ENCODE results near the gene MBNL2. TPM values are rescaled to one million over a fixed set of nuclear protein-coding genes. Genes with fewer than 3 reads are reported as not detected.

Gene MBNL2
- total and polyA plus RNA-seq, 4 donors: 13.3 to 108 (median 39.3) TPM

DNA sequence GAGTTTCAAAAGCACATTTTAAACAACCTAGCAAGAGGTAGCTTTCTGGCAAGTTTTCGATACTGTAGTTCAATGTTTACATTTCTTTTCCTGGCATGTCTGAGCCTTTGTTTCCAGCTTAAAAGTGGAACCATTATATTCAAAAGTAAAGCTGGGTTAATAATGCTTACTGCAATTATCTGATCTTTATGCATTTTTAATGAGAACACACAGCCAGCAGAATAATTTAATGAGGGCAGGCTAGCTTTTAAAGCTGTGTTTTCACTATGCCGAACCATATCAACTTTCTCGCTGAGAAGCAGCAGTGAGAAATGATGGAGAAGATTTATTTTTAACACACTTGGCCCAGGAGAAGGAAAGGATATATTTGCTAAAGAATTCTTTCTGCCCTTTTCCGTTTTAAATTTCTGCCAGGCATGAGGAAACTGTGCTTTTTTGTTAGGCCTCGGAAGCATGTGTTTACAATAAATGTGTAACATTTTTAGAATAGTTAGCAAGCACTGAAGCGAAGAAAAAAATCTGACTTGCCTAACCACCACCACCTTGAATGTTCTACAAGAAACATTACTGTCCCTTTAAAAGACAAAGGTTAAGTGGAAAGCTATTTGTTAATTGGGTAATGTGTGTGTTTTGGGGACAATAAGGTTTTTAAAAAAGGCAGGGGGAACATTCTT is 1.0 kb downstream of the MBNL2 start:
- peak in 2 of 3 donors; percentile 65 to 74 for DNase-seq
- Histone ChIP-seq H3K9me3 (ENCODE audit: control insufficient read depth in 4 of 4, insufficient read depth in 3 of 4, low read length in 3 of 4) (no peaks in the 10 kb centered on the region), H3K27ac (ENCODE audit: low read depth in 1 of 2, low read length in 1 of 2) (peak overlapping the region in 1 of 2 donors; percentile 98), H3K36me3 (ENCODE audit: control insufficient read depth in 4 of 4, insufficient read depth in 4 of 4, low read length in 4 of 4) (peaks cover 0 to 9% (median 0%) of the 10 kb centered on the region in 4 donors), H3K4me3 (peak overlapping the region; percentile 26), H3K4me1 (ENCODE audit: control insufficient read depth in 5 of 5, insufficient read depth in 5 of 5, low read length in 5 of 5) (peaks cover 9 to 41% (median 13%) of the 10 kb centered on the region in 5 donors), H3K27me3 (ENCODE audit: control insufficient read depth in 3 of 3, insufficient read depth in 3 of 3, low read length in 2 of 3) (no peaks in the 10 kb centered on the region), H3K9ac (ENCODE audit: insufficient read depth in 1 of 2, low read length in 2 of 2) (peak overlapping the region; percentile 93 to 95)
- TF ChIP-seq, protein P1, sequence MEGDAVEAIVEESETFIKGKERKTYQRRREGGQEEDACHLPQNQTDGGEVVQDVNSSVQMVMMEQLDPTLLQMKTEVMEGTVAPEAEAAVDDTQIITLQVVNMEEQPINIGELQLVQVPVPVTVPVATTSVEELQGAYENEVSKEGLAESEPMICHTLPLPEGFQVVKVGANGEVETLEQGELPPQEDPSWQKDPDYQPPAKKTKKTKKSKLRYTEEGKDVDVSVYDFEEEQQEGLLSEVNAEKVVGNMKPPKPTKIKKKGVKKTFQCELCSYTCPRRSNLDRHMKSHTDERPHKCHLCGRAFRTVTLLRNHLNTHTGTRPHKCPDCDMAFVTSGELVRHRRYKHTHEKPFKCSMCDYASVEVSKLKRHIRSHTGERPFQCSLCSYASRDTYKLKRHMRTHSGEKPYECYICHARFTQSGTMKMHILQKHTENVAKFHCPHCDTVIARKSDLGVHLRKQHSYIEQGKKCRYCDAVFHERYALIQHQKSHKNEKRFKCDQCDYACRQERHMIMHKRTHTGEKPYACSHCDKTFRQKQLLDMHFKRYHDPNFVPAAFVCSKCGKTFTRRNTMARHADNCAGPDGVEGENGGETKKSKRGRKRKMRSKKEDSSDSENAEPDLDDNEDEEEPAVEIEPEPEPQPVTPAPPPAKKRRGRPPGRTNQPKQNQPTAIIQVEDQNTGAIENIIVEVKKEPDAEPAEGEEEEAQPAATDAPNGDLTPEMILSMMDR (IDR thresholded peaks at IDR 0.05; ENCODE audit: control extremely low read depth, extremely low read depth): no peak
- ATAC-seq (ENCODE audit: insufficient read depth, low FRiP score): peak; percentile 23
- WGBS, 2 donors: 1% methylated on average over 6 of the region's 6 CpGs

DNA sequence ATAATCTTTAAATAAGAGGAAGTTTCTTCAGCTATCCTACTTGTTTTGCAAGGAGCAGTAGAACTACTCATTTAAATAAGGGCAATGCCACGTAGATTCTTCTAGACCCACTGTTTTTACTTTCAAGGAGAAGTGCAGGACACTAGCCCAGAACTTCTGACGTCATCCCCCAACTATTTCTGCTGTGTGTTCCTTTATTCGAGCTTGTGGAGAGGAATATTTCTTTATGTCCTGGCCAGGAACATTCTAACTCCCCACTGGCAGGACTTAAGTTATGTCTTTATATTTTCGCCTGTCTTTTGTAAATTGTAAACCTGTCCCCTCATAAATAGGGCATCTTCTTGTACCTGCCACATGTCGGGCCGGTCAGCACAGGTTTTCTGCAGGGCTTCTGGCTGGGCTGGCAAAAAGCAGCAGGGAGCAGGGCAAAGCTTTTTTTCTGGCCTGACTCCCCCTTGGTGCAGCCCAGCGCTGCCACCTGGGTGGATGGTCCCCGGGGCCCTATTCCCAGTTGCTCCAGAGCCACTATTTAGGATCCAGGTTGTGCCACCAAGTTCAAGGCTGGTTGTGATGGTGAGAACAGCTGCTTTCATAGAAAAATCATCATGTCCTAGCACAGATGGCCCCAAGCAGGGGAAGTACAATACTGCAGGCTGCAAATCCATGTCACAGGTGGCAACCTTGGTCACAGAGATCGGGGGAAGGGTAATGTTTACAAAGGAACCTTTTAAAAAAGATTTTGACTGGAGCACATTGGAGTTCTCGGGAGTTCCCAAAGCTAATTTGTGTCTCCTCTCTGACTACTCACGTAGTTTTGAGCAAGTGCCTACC is 1.8 kb downstream of the MBNL2 start:
- Histone ChIP-seq H3K36me3 (ENCODE audit: control insufficient read depth in 4 of 4, insufficient read depth in 4 of 4, low read length in 4 of 4) (peaks cover 0 to 9% (median 0%) of the 10 kb centered on the region in 4 donors), H3K27ac (ENCODE audit: low read depth in 1 of 2, low read length in 1 of 2) (peak overlapping the region; percentile 96 to 98), H3K9me3 (ENCODE audit: control insufficient read depth in 4 of 4, insufficient read depth in 3 of 4, low read length in 3 of 4) (no peaks in the 10 kb centered on the region), H3K4me3 (peak overlapping the region; percentile 51), H3K4me1 (ENCODE audit: control insufficient read depth in 5 of 5, insufficient read depth in 5 of 5, low read length in 5 of 5) (peaks cover 9 to 41% (median 14%) of the 10 kb centered on the region in 5 donors), H3K9ac (ENCODE audit: insufficient read depth in 1 of 2, low read length in 2 of 2) (peak overlapping the region; percentile 93 to 95), H3K27me3 (ENCODE audit: control insufficient read depth in 3 of 3, insufficient read depth in 3 of 3, low read length in 2 of 3) (no peaks in the 10 kb centered on the region)
- WGBS, 2 donors: 4 to 7% methylated on average over 11 of the region's 11 CpGs
- ATAC-seq (ENCODE audit: insufficient read depth, low FRiP score) (peak; percentile 65), DNase-seq (peak; percentile 74 to 95 (median 94))
- TF ChIP-seq, protein P1 (IDR thresholded peaks at IDR 0.05; ENCODE audit: control extremely low read depth, extremely low read depth): no peak

DNA sequence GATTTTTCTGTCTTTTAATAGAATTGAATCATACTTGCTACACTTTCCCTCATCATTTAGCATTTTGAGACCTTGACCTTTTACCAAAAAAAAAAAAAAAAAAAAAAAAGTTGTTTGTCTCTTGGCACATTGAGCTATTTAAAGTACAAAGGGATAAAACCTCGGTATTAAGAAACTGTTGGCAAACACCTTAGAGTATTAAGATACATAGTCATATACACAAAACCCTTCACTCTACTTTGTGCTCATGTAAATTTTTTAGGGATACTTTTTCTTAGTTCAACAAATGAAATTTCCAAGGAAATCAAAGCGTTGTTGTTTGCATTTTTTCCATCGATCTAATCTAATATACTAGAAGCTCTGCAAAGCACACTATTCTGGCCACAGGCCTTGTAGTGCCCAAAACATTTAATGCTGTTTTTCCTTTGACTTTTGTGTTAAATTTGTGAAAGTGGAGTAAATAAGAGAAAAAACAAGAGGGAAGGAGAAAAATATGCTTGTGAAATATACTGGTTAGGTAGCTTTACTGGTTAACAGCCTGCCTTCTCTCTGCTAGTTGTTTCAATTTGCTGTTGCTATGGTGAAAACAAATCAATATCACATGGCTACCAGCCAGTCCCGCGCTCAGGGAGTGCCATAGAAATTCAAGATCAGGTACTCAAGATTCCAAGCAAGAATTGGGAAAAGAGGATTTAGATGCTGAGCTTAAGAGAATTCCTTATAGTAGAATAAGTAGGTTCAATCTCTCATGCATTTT is 2.6 kb downstream of the MBNL2 start:
- TF ChIP-seq, protein P1 (IDR thresholded peaks at IDR 0.05; ENCODE audit: control extremely low read depth, extremely low read depth): no peak
- Histone ChIP-seq H3K36me3 (ENCODE audit: control insufficient read depth in 4 of 4, insufficient read depth in 4 of 4, low read length in 4 of 4) (peaks cover 0 to 9% (median 0%) of the 10 kb centered on the region in 4 donors), H3K9me3 (ENCODE audit: control insufficient read depth in 4 of 4, insufficient read depth in 3 of 4, low read length in 3 of 4) (no peaks in the 10 kb centered on the region), H3K27ac (ENCODE audit: low read depth in 1 of 2, low read length in 1 of 2) (peak overlapping the region; percentile 73 to 98), H3K4me1 (ENCODE audit: control insufficient read depth in 5 of 5, insufficient read depth in 5 of 5, low read length in 5 of 5) (peaks cover 9 to 49% (median 16%) of the 10 kb centered on the region in 5 donors), H3K9ac (ENCODE audit: insufficient read depth in 1 of 2, low read length in 2 of 2) (peak overlapping the region; percentile 93 to 95), H3K4me3 (peak overlapping the region; percentile 51), H3K27me3 (ENCODE audit: control insufficient read depth in 3 of 3, insufficient read depth in 3 of 3, low read length in 2 of 3) (no peaks in the 10 kb centered on the region)
- WGBS, 2 donors: 21 to 41% methylated on average over 5 of the region's 5 CpGs
- DNase-seq: peak; percentile 79 to 89 (median 85)
- ATAC-seq (ENCODE audit: insufficient read depth, low FRiP score): no peak
